NCI-H526 (cell line): ENCODE data around the gene PDE5A.
"Not testable (repeated sequence)": the region's sequence is repeated elsewhere in the genome, so short reads cannot be mapped to it uniquely, and the experiment has no call there.

Experiments used
- DNase-seq, 2 experiments: peaks; one replicate each; lab custom pipeline; 2025; lab: John Stamatoyannopoulos, UW

PDE5A gene

GRCh38 chr4:119646347-119647071 lies 17.9 kb upstream of the PDE5A start:
- no peak for DNase-seq

GRCh38 chr4:119643306-119644042 lies 14.9 kb upstream of the PDE5A start:
- DNase-seq: no peak

GRCh38 chr4:119641765-119642164 lies 13.2 kb upstream of the PDE5A start:
- DNase-seq: no peak

- no peak for DNase-seq
These were observed 9.8 kb upstream of the PDE5A start for GRCh38 chr4:119638359-119638758.

- not testable (repeated sequence) for DNase-seq
These were observed 8.2 kb upstream of the PDE5A start for GRCh38 chr4:119636851-119637250.

- DNase-seq: no peak
These were observed 3.6 kb upstream of the PDE5A start for GRCh38 chr4:119632216-119632615.

- DNase-seq: no peak
These were observed 503 bp upstream of the PDE5A start for GRCh38 chr4:119629142-119629471.

- DNase-seq: peak; percentile 62 to 87
These were observed 1.0 kb downstream of the PDE5A start for GRCh38 chr4:119627267-119628255.

GRCh38 chr4:119626943-119627266 lies 1.7 kb downstream of the PDE5A start:
- DNase-seq: no peak

GRCh38 chr4:119626420-119626819 lies 2.2 kb downstream of the PDE5A start:
- no peak for DNase-seq

- no peak for DNase-seq
These were observed 2.8 kb downstream of the PDE5A start for GRCh38 chr4:119625761-119626160.

- peak in 1 of 2 experiments; percentile 9 for DNase-seq
These were observed 4.2 kb downstream of the PDE5A start for GRCh38 chr4:119624356-119624755.

- DNase-seq: no peak
These were observed 5.6 kb downstream of the PDE5A start for GRCh38 chr4:119623025-119623424.

- DNase-seq: no peak
These were observed 13.4 kb downstream of the PDE5A start for GRCh38 chr4:119615068-119615719.

- no peak for DNase-seq
These were observed 24.3 kb downstream of the PDE5A start for GRCh38 chr4:119604266-119604665.

- DNase-seq: no peak
These were observed 26.2 kb downstream of the PDE5A start for GRCh38 chr4:119602366-119602765.

- no peak for DNase-seq
These were observed 30.1 kb downstream of the PDE5A start for GRCh38 chr4:119598521-119598920.

- no peak for DNase-seq
These were observed 31.2 kb downstream of the PDE5A start for GRCh38 chr4:119597377-119597776.

GRCh38 chr4:119593698-119594097 lies 34.9 kb downstream of the PDE5A start:
- no peak for DNase-seq

- no peak for DNase-seq
These were observed 35.8 kb downstream of the PDE5A start for GRCh38 chr4:119592830-119593229.

- DNase-seq: no peak
These were observed 39.4 kb downstream of the PDE5A start for GRCh38 chr4:119589165-119589564.

- DNase-seq: peak in 1 of 2 experiments; percentile 4
These were observed 40.8 kb downstream of the PDE5A start for GRCh38 chr4:119587796-119588195.
